ENCODE results near the gene DMD. TPM values are rescaled to one million over a fixed set of nuclear protein-coding genes. Genes with fewer than 3 reads are reported as not detected.
"Not testable (repeated sequence)": the region's sequence is repeated elsewhere in the genome, so short reads cannot be mapped to it uniquely, and the experiment has no call there.

Gene DMD
- total RNA-seq, 1 donor from 2014 or later = 6.7 TPM

GRCh38 chrX:33160273-33160672 is 51.1 kb downstream of the DMD start:
- DNase-seq (ENCODE audit: extremely low read depth, low read depth, low spot score) = no peak

GRCh38 chrX:33156152-33156726 is 55.1 kb downstream of the DMD start:
- DNase-seq (ENCODE audit: extremely low read depth, low read depth, low spot score) = no peak

- no peak for DNase-seq (ENCODE audit: extremely low read depth, low read depth, low spot score)
Measured at GRCh38 chrX:33149580-33149979, 61.8 kb downstream of the DMD start.

DNA sequence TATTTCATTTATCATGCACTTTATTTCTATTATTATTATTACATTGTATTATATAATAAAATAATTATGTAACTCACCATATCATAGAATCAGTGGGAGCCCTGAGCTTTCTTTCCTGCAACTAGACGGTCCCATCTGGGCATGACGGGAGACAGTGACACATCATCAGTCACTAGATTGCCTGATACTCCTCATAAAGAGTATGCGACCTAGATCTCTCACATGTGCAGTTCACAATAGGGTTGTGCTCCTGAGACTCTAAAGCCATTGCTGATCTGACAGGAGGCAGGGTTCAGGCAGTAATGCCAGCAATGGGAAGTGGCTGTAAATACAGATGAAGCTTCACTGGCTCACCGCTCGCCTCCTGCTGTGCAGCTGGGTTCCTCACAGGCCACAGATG is 62.3 kb downstream of the DMD start:
- no peak for DNase-seq (ENCODE audit: extremely low read depth, low read depth, low spot score)

DNA sequence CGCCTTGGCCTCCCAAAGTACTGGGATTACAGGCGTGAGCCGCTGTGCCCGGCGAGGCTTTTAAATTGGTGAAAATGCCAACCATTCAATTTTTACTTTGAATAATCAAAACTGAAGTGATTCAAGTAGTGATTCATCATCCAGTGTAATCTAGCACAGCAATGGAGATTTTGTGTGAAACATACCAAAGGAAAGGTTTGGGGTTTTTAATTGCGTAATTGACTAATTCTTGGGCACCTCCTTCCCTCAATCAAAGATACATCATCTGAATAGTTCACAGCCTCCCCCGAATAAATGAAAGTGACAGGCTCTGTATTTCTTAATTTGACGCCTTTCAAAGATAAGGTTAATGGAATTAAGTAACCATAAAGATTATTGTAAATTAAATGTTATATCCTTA is 69.0 kb downstream of the DMD start:
- no peak for DNase-seq (ENCODE audit: extremely low read depth, low read depth, low spot score)

DNA sequence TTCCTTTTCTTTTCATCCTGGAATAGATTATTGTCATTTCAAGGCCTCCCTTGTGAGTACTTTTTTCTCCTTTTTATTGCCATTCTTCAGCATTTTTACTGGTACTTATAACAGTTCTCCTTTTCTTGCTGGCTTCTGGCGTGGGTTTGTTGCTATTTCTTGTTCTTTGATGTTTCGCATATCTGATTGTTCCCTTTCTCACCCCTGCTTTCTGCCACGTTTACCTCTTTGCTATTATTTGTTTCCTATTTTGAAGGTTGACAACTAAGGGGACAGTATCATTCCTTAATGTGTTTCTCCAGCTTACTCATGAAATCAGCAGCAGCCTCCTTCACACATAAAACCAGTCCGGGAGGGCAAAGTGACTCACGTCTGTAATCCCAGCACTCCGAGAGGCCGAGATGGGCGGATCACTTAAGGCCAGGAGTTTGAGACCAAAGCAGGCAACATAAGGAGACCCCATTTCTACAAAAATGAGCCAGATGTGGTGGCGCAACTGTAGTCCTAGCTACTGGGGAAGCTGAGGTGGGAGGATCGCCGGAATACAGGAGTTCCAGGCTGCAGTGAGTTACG is 72.6 kb downstream of the DMD start:
- DNase-seq (ENCODE audit: extremely low read depth, low read depth, low spot score) = no peak

GRCh38 chrX:33134164-33134563 is 77.2 kb downstream of the DMD start:
- no peak for DNase-seq (ENCODE audit: extremely low read depth, low read depth, low spot score)

- no peak for DNase-seq (ENCODE audit: extremely low read depth, low read depth, low spot score)
Measured at GRCh38 chrX:33133320-33133719, 78.0 kb downstream of the DMD start.

GRCh38 chrX:33132569-33132968 is 78.8 kb downstream of the DMD start:
- DNase-seq (ENCODE audit: extremely low read depth, low read depth, low spot score) = no peak

GRCh38 chrX:33129607-33130006 is 81.7 kb downstream of the DMD start:
- no peak for DNase-seq (ENCODE audit: extremely low read depth, low read depth, low spot score)

- no peak for DNase-seq (ENCODE audit: extremely low read depth, low read depth, low spot score)
Measured at GRCh38 chrX:33128048-33128805, 83.1 kb downstream of the DMD start.

- DNase-seq (ENCODE audit: extremely low read depth, low read depth, low spot score) = no peak
Measured at GRCh38 chrX:33126469-33126868, 84.9 kb downstream of the DMD start.

DNA sequence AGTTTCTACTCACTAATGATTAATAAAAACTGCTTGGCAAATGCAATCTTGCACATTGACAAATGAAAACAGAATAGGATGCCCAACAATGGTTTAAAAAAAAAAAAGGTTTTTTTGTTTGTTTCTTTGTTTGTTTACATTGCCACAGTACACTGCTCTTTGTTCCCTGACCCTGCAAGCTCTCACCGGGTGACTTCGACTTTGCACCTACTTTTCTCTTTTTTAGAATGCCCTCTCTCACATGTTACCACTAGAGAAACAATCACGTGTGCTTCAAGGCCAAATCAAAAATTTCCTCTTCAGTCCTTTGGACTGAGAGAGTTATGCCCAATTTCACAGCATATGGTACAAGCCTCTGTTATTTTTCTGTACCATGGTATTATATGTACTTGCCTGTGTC is 101.5 kb downstream of the DMD start:
- no peak for DNase-seq (ENCODE audit: extremely low read depth, low read depth, low spot score)

GRCh38 chrX:33106737-33107136 is 104.6 kb downstream of the DMD start:
- DNase-seq (ENCODE audit: extremely low read depth, low read depth, low spot score) = no peak

GRCh38 chrX:33095079-33095478 is 116.3 kb downstream of the DMD start:
- DNase-seq (ENCODE audit: extremely low read depth, low read depth, low spot score) = no peak

DNA sequence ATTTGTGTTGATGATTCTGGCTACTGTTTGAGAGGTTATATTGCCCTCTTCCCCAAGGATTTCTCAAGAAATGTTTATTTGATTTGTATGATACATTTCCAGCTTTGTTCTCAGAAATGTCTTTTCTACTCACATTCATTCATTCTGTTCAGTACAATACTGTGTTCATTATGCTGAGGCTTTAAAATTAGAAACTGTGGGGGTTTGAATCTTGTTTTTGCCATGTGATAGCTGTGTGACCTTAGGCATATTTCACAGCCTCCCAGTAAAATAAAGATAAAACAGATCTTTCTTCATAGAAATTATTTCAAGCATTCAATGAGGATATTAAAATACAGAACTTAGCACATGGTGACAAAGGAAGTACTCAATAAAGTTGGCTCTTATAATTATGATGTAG is 123.9 kb downstream of the DMD start:
- no peak for DNase-seq (ENCODE audit: extremely low read depth, low read depth, low spot score)

DNA sequence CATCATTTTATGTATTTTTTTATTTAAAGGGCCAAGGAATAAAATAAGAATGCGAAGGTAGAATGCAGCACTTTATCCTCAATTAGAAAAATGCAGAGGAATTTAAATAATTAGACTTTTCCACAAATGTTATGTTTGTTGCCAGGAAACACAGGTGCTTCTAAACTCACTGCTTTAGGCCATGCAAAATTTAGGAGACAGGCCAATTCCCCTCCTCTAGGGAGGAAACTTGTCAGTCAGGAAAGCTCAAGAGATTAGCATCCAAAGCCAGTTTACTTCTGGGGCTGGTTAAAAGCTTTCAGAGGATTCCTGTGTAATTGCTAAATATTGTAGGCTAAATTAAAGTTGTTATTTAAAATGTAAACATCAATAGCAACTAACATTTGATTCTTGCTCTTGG is 124.5 kb downstream of the DMD start:
- DNase-seq (ENCODE audit: extremely low read depth, low read depth, low spot score) = no peak

- no peak for DNase-seq (ENCODE audit: extremely low read depth, low read depth, low spot score)
Measured at GRCh38 chrX:33082371-33082770, 129.0 kb downstream of the DMD start.

DNA sequence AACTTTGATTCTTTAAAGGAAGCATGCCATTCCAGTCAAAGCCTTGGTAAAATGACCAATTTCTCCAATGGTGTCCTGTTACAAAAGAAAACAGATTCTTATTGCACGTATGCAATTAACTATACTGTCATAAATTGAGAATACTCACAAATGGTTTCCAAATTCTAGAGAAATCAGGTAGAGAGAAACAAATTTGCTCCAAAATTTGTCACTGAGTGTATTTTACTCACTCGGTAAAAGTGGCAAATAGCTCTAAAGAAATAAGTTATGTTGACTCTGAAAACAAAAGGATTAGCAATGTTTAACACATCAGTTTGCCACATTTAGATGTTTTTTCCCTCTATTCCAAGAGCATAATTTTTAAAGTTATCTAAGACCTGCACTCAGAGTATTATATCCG is 133.1 kb downstream of the DMD start:
- DNase-seq (ENCODE audit: extremely low read depth, low read depth, low spot score) = no peak

DNA sequence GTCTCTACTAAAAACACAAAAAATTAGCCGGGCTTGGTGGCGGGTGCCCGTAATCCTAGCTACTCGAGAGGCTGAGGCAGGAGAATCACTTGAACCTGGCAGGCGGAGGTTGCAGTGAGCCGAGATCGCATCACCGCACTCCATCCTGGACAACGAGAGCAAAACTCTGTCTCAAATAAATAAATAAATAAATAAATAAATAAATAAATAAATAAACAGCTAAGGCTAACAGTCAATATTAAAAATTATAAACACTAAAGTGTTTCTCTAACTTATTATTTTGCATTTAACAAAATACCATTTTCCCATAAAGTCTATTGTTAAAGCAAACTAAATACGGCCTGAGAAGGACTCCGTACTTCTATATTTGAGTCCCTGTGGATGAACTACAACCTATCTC is 137.7 kb downstream of the DMD start:
- not testable (repeated sequence) for DNase-seq (ENCODE audit: extremely low read depth, low read depth, low spot score)

GRCh38 chrX:33065415-33065814 is 145.9 kb downstream of the DMD start:
- no peak for DNase-seq (ENCODE audit: extremely low read depth, low read depth, low spot score)

- DNase-seq (ENCODE audit: extremely low read depth, low read depth, low spot score) = no peak
Measured at GRCh38 chrX:33062041-33062440, 149.3 kb downstream of the DMD start.
